ENCODE measurements around the gene CKM.
"Not testable (repeated sequence)": the region's sequence is repeated elsewhere in the genome, so short reads cannot be mapped to it uniquely, and the experiment has no call there.

Gene CKM

DNA sequence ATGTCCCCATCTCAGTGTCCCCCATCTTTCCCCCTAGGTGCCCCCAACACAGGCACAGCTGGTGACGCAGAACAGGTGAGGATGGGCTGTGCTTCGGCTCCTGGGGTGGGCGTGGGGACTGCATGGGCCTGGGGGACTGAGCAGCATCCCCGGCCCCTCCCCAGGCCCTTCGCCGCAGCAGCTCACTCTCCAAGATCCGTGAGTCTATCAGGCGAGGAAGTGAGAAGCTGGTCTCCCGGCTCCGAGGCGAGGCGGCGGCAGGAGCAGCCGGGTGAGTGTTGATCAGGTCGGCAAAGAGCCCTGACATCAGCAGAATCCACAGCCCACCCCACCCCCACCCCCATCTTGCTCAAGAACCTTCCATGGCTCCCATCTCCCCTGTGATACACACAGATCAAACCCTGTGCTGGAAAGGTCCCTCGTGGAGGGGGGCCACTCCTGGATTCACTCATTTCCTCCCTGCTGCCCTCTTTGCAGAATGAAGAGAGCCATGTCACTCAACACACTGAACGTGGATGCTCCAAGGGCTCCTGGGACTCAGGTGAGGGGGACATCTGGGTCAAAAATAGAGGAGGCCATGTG is 27.9 kb upstream of the CKM start:
- no peak for DNase-seq (ENCODE audit: low read depth, low spot score)
- H3K27ac ChIP-seq, result no peak overlapping the region

DNA sequence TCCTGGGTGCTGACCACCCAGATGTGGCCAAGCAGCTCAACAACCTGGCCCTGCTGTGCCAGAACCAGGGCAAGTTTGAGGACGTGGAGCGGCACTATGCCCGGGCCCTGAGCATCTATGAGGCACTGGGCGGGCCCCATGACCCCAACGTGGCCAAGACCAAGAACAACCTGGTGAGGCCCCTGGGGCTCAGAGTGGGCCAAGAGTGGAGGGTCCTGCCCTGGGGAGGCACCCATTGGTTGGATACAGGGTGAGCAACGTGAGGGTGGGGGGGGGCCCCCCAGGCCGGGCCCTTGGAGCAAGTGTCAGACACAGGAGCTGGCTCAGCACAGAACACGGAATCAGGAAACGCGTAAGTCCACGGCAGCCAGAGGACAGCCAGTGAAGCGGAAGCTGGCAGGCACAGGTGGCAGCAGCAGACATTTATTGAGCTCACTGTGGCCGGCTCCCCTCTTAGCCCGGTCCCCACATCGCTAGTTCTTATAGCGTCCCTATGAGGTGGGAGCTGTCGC is 26.8 kb upstream of the CKM start:
- H3K27ac ChIP-seq, result no peak overlapping the region
- DNase-seq (ENCODE audit: low read depth, low spot score), result no peak

DNA sequence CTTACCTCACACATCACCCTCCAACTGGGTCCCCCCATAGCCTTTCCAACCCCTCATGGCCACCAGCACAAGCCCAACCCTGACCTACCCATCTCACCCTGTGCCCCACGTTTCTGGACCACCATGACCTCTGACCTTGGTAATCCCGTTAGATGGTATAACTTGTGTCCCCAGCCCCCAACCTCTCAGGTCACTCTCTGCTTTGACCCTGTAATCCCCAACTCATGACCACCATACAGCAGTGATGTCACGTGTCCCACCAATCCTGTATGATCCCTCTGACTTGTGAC is 26.4 kb upstream of the CKM start:
- no peak for DNase-seq (ENCODE audit: low read depth, low spot score)
- no peak overlapping the region for H3K27ac ChIP-seq

DNA sequence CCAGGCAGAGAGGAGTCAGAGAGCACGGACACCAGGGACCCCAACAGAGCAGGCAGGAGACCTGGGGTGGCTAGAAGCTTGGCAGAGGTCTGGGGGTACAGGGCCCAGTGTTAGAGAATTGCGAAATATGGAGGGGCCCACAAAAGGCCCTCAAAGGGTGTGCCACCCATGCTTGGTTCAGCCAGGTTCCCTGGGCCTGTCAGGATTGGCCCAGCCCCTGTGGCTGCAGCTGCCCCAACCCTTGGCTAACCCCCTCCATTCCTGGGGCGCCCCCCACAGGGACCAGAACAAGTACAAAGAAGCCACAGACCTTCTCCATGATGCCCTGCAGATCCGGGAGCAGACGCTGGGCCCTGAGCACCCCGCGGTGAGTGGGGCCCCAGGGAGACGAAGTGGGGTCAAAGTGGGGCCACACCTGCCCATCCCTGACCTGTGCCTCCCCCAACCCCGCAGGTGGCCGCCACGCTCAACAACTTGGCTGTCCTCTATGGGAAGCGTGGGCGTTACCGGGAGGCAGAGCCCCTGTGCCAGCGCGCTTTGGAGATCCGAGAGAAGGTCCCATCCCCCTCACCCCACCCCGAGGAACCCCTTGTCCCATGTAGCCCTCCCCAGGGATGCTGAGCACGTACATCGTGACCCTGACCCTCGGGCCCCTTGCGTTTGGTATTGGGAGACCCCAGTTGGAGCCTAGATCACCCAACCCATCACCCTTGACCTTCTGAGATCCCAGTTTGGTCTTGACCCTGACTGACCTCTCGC is 25.9 kb upstream of the CKM start:
- no peak overlapping the region for H3K27ac ChIP-seq
- no peak for DNase-seq (ENCODE audit: low read depth, low spot score)

DNA sequence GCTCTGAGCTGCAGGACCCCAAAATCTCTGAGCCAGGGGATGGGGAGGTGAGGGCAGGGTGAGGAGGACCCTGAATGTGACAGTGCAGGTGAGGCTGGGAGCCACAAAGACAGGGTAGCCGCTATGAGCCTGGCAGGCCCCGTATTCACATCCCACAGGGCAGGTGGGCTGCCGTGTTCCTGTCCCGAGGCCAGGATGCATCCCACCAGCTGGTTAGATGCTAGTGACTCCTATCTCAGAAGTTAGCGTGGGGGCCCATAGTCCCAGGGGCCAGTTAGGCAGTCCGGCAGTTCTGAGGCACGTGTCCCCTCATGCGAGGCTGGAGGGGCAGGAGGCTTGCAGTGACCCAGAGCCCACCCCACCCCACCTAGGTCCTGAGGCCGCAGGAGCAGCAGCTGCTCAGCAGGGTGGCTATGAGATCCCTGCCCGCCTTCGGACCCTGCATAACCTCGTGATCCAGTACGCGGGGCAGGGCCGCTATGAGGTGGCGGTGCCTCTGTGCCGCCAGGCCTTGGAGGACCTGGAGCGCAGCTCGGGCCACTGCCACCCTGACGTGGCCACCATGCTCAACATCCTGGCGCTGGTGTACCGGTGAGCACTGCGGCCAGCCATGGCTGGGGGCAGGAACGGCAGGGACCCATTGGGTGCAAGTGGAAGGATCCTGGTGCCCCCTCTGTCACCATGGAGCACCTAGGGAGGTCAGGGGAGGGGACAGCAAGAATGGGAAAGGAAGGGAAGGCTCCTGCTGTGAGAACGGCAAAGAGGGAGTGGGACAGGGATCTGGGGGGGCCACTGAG is 25.1 kb upstream of the CKM start:
- DNase-seq (ENCODE audit: low read depth, low spot score), result no peak
- H3K27ac ChIP-seq, result no peak overlapping the region

DNA sequence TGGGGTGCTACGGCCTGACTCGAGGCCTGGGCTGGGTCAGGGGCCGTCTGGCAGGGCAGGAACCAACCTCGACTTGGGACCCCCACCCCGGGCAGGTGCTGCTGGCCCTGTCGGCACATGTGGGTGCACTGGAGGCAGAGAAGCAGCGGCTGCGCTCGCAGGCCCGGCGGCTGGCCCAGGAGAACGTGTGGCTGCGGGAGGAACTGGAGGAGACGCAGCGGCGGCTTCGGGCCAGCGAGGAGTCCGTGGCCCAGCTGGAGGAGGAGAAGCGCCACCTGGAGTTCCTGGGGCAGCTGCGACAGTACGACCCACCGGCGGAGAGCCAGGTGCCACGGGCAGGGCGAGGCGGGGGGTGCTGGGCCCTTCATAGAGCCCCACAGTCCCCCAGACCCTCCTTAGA is 23.8 kb upstream of the CKM start:
- H3K27ac ChIP-seq, result no peak overlapping the region
- no peak for DNase-seq (ENCODE audit: low read depth, low spot score)

DNA sequence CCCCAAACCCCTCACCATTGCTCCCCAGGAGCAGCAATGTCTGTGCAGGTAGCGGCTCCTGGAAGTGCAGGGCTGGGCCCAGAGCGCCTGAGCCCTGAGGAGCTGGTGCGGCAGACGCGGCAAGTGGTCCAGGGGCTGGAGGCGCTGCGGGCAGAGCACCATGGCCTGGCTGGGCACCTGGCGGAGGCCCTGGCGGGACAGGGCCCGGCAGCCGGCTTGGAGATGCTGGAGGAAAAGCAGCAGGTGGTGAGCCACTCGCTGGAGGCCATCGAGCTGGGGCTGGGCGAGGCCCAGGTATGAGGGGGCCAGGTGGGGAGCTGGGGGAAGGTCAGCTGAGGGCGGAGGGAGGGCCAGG is 22.8 kb upstream of the CKM start:
- no peak for DNase-seq (ENCODE audit: low read depth, low spot score)
- H3K27ac ChIP-seq, result peak overlapping the region; percentile 56

DNA sequence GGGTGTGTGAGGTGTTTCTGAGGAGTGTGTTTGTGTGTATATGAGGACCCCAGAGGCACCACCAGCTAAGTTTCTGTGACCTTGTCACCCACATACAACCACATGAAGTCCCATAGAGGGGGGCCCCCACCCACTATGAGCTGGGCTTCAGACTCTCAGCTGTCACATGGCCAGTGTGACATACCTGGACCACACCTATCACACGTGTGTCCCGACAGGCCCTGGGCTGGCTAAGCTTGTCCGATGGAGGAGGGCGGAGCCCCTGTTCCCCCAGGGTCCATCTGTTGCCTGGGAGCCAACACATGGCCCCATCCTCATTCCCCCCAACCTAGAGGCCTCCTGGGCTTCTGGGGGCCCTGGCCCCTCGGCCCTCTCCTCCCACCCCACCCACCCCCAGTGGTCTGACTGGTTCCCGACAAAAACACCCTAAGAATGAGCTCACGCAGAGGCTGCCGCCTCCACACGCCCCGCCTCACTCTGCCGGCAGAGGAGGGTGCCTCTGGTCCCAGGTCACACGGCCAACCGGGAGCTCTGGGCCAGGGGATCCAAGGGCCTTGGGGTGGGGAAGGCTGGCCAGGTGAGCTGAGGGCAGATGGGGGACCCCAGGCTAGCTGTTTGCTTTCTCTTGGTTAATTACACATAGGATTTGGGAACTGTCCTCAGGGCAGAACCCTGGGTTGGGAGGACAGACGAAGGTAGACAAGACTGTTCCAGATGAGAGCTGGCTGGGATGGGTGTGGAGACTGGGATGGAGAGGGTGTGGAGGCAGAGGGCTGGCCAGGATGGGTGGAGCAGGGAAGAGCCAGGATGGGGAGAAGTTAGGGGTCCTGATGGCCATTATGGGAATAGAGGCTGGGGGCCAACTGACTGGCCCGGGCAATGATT is 22.2 kb upstream of the CKM start:
- peak overlapping the region; percentile 56 for H3K27ac ChIP-seq
- DNase-seq (ENCODE audit: low read depth, low spot score), result peak; percentile 8

DNA sequence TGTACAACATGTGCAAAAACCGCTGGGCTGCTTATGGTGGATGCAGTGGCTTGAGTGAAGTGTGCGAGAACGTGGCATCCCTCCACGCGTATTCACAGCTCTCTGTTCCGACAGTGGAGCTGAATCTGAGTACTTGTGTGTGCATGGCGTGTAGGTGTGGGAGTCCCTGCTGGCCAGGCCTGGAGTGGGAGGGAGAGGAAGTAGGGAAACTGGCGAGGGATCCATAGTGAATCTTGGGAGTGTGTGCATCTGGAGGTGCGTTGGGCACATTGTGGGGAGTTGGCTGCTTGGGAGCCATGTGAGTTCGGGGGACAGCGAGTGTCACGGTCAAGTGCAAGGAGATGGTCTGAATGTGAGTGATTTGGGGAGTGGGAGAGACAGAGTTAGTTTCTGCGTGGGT is 20.2 kb upstream of the CKM start:
- no peak for DNase-seq (ENCODE audit: low read depth, low spot score)
- H3K27ac ChIP-seq, result no peak overlapping the region

DNA sequence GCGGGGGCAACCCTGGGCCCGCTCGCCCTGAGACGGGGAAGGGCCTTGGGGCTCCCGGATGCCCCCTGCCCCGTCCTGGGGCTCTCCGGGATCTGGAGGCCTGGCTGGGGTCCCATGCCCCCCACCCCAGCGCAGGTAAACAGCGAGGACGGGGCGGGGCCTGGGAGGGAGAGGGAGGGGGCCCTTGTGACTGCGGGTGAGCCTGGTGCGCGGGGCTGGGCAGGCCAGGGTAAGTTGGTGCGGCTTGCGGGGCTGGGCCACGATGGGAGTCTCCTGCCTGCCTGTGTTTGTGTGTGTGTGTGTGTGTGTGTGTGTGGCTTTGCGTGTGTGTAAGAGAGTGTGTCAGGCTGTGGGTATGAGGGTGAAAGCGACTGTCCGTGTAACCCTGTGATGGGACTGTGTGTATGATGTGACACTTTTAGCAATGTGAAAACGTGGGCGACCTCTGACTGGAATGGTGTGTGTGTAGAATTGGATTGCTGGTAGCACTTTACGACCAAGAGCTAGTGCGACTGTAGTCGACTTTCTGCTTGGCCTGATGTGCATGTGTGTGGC is 18.3 kb upstream of the CKM start:
- DNase-seq (ENCODE audit: low read depth, low spot score), result peak; percentile 16
- H3K27ac ChIP-seq, result peak overlapping the region; percentile 28

DNA sequence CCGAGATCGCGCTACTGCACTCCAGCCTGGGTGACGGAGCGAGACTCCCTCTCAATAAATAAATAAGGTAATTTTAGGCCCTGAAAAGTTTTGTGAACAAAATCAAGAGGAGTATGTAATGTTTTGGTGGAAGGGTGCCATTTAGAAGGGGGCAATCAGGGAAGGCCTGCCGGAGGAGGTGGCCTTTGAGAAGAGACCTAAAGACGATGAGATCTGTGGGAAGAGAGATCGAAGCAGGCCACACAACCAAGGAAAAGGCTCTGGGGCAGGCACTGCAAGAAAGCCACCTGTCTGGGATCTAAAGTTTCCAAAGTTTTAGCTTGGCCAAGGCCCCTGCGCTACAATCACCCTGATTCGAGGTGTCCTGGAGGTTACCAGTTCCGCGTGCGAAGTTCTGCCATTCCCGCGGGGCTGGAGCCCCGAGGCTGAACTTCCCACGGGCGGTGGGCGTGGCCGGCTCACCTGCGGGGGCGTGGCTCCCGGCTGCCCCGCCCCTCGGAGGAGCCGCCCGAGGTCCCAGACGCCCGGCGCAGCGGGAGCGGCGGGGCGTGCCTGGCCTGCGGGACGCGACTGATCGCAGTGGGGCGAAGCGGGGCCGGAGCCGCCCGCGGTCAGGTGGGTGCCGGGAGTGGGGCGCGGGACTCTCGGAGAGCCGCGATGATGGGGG is 17.7 kb upstream of the CKM start, which contains the start of gene KLC3:
Gene KLC3, plus strand, starts transcription at position 519 of the 667 bp plus-strand sequence. CDS start 4,792 bp downstream, outside the sequence.
- DNase-seq (ENCODE audit: low read depth, low spot score), result no peak
- H3K27ac ChIP-seq, result peak within 1 kb of the TSS; percentile 28

DNA sequence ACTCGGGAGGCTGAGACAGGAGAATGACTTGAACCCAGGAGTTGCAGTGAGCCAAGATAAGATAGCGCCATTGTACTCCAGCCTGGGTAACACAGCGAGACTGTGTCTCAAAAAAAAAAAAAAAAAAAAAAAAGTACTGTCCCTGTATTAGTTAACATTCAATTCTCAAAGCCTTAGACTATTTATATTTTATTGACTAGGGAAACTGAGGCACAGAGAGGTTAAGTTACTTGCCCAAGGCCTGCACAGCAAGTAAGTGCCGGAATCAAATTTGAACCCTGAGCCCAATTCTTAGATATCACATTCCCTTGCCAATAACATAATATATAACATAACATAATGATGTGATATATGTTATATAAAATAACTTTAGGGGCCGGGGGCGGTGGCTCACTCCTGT is 17.0 kb upstream of the CKM start:
- DNase-seq (ENCODE audit: low read depth, low spot score), result no peak
- no peak overlapping the region for H3K27ac ChIP-seq

DNA sequence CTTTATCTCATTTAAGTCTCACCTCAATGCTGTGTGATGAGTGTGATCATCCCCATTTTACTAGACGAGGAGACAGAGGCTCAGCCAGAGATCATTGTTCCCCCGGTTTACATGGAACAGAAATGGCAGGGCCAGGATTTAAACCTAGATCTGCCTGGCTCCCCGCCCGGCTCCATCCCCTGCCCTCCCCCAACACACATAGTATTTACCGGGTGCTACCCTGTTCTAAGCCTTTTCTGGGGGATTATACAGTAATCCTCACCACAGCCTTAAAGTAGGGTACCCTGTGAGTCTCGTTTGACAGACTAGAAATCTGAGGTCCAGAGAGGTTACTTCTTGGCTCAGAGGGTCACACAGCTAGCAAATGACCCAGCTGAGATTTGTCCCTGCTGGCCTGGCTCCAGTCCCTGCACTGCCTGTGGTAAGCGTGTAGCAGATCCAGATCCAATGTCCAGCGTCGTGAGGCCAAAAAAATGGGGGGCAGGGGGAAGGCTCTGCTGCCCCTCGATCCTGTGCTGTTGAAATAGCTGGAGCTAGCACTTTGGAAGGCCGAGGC is 14.1 kb upstream of the CKM start:
- no peak overlapping the region for H3K27ac ChIP-seq
- no peak for DNase-seq (ENCODE audit: low read depth, low spot score)

DNA sequence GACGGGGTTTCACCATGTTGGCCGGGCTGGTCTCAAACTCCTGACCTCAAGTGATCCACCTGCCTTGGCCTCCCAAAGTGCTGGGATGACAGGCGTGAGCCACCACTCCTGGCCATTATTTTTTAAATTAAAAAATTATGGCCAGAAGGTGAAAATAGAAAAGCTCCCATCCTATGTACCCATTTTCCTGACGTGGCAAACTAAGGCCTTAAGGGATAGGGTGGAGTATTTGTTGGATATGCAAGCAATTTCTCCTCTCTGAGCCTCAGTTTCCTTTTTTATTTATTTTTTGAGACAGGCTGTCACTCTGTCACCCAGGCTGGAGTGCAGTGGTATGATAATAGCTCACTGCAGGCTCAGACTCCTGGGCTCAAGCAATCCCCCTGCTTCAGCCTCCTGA is 12.2 kb upstream of the CKM start:
- not testable (repeated sequence) for H3K27ac ChIP-seq; DNase-seq (ENCODE audit: low read depth, low spot score)

DNA sequence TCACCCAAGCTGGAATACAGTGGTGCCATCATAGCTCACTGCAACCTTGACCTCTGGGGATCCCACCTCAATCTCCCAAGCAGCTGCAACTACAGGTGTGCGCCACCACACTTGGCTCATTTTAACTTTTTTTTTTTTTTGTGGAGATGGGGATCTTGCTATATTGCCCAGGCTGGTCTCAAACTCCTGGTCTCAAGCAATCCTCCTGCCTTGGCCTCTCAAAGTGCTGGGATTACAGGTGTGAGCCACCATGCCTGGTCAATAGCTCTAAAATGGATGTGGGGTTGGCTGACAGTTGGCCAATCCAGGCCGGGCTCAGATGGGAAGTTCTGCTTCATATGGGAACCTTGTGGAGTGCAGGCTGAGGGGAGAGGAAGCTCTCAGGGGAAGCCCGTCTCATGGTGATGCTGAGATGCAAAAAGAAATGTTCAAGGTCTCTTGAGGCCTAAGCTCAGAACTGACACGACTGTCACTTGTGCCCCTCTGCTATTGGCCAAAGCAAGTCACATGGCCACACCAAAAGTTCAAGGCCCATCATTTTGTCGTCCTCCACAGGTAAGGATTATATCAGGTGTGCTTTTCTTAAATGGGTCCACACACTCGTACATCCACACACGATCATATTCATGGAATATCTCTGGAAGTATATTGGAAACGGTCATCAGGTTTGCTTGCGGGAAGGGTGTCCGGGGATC is 11.1 kb upstream of the CKM start:
- H3K27ac ChIP-seq, result no peak overlapping the region
- DNase-seq (ENCODE audit: low read depth, low spot score), result no peak

DNA sequence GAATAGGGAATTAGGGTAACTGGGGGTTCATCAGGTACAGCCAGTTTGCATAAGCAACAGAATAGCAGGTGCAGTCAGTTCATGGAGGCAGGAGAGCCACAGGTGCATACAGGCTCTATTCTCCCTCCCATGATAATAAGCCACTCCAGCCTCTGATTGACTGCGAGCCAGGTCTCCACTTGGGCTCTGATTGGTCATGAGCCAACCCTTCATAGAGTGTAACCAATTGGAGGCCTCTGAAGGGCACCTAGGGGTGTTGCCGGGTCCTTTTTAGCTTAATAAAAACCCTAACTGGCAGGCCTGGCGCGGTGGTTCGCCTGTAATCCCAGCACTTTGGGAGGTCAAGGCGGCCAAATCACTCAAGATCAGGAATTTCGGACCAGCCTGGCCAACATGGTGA is 8.7 kb upstream of the CKM start:
- no peak overlapping the region for H3K27ac ChIP-seq
- DNase-seq (ENCODE audit: low read depth, low spot score), result no peak

DNA sequence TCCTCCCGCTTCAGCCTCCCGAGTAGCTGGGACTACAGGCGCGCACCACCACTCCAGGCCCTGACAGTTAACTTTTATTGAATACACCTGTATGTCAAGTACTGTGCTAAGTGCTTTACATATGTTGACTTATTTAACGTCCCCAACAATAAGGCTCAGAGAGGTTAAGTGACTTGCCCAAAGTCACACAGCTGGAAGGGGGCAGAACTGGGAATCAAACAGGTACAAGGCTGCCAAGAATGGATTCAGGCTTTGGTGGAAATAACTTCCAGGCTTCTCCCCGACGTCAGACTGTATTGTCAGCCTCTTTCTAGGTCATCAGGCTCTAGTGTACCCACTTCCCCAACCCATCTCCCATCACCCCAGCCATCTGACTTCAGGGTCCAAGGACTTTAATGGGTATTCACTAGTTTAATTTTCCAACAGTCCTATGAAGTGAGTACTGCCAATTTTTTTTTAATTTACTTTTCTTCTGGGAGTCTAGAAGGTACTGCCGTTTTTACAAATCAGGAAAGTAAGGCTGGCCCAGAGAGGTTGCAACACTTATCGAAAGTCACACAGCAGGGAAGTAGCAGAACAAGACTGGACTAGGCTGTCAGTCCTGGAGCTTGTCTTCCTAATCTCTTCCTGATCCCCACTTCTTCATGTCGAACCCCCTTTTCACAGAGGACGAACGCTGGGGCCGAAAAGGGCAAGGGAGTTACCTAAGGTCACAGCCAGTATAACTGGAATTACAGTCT is 4.9 kb upstream of the CKM start:
- no peak for DNase-seq (ENCODE audit: low read depth, low spot score)
- H3K27ac ChIP-seq, result no peak overlapping the region

DNA sequence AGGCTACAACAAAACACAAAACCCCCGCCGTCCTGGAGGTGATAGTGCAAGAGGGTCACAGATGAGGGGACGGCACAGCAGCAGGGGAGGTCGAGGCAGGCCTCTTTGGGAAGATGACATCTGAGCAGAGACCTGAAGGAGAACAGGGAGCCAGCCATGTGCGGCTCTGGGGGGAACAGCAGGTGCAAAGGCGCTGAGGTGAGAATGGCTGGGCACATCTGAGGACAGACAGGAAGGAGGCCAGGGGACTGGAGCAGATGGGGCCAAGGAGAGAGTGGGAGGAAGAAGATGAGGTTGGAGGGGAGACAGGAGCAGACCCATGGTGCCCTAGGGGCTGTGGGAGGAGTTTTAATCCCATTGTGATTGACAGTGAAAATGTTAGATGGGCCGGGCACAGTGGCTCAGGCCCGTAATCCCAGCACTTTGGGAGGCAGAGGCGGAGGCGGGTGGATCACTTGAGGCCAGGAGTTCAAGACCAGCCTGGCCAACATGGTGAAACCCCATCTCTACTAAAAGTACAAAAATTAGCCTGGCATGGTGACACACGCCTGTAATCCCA is 1.8 kb upstream of the CKM start:
- H3K27ac ChIP-seq, result no peak overlapping the region

More for the DNA sequence above, 1.8 kb upstream of the CKM start:
- DNase-seq (ENCODE audit: low read depth, low spot score), result no peak
